Activated T-cell treated with anti-CD3 and anti-CD28 coated beads, Interleukin-2, amount 50 U/mL, for 24 hours (primary cell): ENCODE measurements around the gene TMPRSS4.

Experiments used
- DNase-seq: peaks from one replicate; pipeline ENCODE4 v3.0.0-alpha.2; 2020
- H3K27ac Mint-ChIP-seq: 2 replicates; pipeline ENCODE4 v1.8.0; 2020; ENCODE audit warnings: mild to moderate bottlenecking, mixed read lengths
- H3K27me3 Mint-ChIP-seq: 2 replicates; pipeline ENCODE4 v1.8.0; 2020; ENCODE audit warnings: mixed read lengths
- H3K36me3 Mint-ChIP-seq: 2 replicates; pipeline ENCODE4 v1.8.0; 2020; ENCODE audit warnings: low read depth, mixed read lengths
- H3K4me1 Mint-ChIP-seq: 2 replicates; pipeline ENCODE4 v1.8.0; 2020; ENCODE audit warnings: low read depth, mixed read lengths
- H3K4me3 Mint-ChIP-seq: 2 replicates; pipeline ENCODE4 v1.8.0; 2020; ENCODE audit warnings: mild to moderate bottlenecking, moderate library complexity, mixed read lengths
- H3K9me3 Mint-ChIP-seq: 2 replicates; pipeline ENCODE4 v1.8.0; 2020; ENCODE audit warnings: mixed read lengths

The TMPRSS4 gene

DNA sequence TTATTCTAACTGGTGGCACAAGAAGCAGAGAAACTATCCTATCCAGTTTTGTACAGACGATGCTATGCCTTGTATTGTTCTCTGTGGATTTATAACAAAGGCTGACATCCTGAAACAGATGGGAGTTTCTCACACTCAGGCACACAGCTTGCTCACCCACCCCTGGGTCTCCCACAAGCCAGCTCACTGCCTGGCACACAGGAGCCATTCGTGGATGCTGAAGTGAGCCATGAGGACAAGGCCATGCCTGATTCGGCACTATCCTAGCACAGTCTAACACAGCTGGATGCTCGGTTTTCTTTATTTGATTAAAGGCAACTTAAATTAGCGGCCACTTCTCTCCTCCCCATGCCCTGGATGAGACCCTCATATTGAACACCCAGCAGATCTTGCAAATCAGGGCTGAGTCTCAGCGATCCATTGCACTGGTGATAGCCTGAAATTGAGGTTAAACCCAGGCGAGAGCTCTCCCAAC is 25.7 kb upstream of the TMPRSS4 start:
- Mint-ChIP-seq H3K9me3 (no peaks in the 10 kb centered on the region), H3K4me1 (peaks cover 66% of the 10 kb centered on the region), H3K36me3 (no peaks in the 10 kb centered on the region), H3K4me3 (peak overlapping the region; percentile 15), H3K27ac (peak overlapping the region; percentile 45), H3K27me3 (no peaks in the 10 kb centered on the region)
- DNase-seq: peak; percentile 63

DNA sequence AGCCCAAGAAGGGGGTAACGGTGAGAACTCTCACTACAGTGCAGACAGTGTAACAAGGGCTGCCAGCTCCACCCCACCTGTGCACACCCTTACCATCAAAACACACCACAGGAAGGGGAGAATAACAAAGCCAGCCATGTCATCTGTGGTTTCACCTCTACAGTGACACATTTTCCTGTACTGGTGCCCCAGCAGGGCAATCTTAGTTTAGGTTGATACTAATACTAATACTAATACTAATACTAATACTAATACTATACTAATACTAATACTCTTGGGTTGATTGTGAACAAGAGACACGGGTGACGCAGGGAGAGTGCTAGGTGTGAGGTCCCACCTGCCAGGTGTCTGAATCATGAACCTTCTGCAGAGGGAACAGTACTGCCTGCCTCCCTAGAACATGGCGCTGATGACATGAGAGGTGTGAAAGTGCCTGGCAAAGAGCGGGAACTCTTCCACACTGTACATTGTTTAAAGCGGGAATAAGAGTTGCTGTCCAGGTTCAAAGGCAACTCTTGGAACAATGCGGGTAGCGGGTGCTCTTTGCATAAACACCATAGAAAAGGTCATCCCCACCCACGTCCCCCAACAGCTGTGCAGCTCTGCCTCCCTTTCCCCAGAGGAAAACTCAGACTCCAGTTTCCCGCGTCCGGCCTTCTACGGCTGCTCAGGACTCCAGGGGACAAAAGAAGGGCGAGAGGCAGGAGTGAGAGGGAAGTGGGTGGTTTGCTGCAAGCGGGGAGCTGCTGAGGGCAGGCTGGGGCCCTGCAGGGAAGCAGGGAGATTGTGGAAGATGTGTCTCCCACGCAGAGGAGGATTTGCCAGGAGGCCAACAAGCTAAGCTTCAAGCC is 25.0 kb upstream of the TMPRSS4 start:
- H3K27me3 Mint-ChIP-seq: no peaks in the 10 kb centered on the region
- H3K4me1 Mint-ChIP-seq: peaks cover 59% of the 10 kb centered on the region
- peak overlapping the region; percentile 83 for H3K27ac Mint-ChIP-seq
- peak; percentile 52 for DNase-seq
- H3K9me3 Mint-ChIP-seq: no peaks in the 10 kb centered on the region
- peak overlapping the region; percentile 15 for H3K4me3 Mint-ChIP-seq
- H3K36me3 Mint-ChIP-seq: no peaks in the 10 kb centered on the region

- Mint-ChIP-seq H3K4me1 (peaks cover 51% of the 10 kb centered on the region), H3K27ac (peak overlapping the region; percentile 83), H3K27me3 (no peaks in the 10 kb centered on the region), H3K4me3 (no peak overlapping the region), H3K36me3 (no peaks in the 10 kb centered on the region), H3K9me3 (no peaks in the 10 kb centered on the region)
- no peak for DNase-seq
These were observed 24.2 kb upstream of the TMPRSS4 start for GRCh38 chr11:118052581-118053206.

DNA sequence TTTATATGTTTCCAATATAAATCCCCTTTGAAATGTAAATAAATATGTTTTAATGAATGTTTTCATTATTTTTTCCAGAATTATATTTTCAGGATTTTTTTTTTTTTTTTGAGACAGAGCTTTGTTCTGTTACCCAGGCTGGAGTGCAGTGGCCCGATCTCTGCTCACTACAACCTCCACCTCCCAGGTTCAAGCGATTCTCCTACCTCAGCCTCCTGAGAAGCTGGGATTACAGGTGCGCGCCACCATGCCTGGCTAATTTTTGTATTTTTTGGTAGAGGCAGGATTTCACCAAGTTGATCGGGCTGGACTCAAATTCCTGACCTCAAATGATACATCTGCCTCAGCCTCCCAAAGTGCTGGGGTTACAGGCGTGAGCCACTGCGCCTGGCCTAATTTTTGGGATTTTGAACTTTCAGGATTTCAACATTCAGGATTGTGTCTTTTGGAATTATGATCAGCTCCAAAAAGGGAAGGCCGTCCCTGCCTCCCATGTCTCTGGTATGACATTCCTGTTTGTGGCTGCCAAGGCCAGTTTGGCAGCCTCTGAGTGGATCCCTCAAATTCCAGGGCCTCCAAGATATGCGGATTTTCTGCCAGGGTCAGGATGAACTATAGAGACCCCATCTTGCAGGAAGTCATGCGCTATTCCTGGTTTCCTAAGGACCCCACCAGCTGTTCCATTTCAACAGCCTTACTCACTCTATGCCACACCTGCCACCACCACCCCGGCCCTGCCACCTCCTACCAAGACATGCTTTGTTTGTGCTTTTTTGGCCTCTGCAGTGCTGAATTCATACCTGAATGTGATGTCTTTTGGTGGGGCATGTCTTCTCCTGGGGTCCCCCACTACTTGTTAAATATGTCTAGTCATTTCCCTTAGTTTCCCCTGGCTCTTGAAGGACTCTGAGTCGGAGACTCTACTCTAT is 21.9 kb upstream of the TMPRSS4 start:
- H3K27ac Mint-ChIP-seq: no peak overlapping the region
- DNase-seq: peak; percentile 15
- H3K36me3 Mint-ChIP-seq: no peaks in the 10 kb centered on the region
- H3K4me1 Mint-ChIP-seq: peaks cover 32% of the 10 kb centered on the region
- H3K27me3 Mint-ChIP-seq: no peaks in the 10 kb centered on the region
- no peak overlapping the region for H3K4me3 Mint-ChIP-seq
- H3K9me3 Mint-ChIP-seq: no peaks in the 10 kb centered on the region

DNA sequence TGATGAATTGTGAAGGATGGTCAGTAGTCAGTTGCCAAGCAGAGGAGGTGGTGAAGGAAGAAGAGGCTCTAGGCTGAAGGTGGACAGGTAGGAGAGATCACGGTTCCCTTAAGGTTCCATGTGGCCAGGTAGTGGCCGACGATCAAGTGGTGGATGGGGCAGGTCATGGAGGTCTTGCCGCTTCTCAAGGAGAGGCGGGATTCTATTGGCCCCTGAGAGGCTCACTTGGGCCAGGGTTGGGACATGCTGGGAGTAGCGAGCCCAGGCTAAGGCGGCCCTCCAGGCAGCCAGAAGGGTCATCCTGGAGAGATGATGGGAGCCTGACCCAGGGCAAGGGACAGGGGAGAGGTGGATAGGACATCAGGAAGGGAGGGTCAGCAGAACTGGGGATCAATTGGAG is 20.9 kb upstream of the TMPRSS4 start:
- Mint-ChIP-seq H3K9me3 (no peaks in the 10 kb centered on the region), H3K36me3 (no peaks in the 10 kb centered on the region), H3K4me3 (no peak overlapping the region), H3K27ac (no peak overlapping the region), H3K4me1 (peaks cover 23% of the 10 kb centered on the region), H3K27me3 (no peaks in the 10 kb centered on the region)
- DNase-seq: peak; percentile 13

GRCh38 chr11:118056806-118057205 is 20.1 kb upstream of the TMPRSS4 start:
- H3K9me3 Mint-ChIP-seq: no peaks in the 10 kb centered on the region
- no peak overlapping the region for H3K4me3 Mint-ChIP-seq
- H3K4me1 Mint-ChIP-seq: peaks cover 15% of the 10 kb centered on the region
- DNase-seq: peak; percentile 3
- H3K27me3 Mint-ChIP-seq: no peaks in the 10 kb centered on the region
- no peaks in the 10 kb centered on the region for H3K36me3 Mint-ChIP-seq
- no peak overlapping the region for H3K27ac Mint-ChIP-seq

GRCh38 chr11:118057251-118058145 is 19.4 kb upstream of the TMPRSS4 start:
- Mint-ChIP-seq H3K27ac (no peak overlapping the region), H3K4me3 (no peak overlapping the region), H3K9me3 (no peaks in the 10 kb centered on the region), H3K4me1 (peaks cover 8% of the 10 kb centered on the region), H3K27me3 (no peaks in the 10 kb centered on the region), H3K36me3 (no peaks in the 10 kb centered on the region)
- no peak for DNase-seq

DNA sequence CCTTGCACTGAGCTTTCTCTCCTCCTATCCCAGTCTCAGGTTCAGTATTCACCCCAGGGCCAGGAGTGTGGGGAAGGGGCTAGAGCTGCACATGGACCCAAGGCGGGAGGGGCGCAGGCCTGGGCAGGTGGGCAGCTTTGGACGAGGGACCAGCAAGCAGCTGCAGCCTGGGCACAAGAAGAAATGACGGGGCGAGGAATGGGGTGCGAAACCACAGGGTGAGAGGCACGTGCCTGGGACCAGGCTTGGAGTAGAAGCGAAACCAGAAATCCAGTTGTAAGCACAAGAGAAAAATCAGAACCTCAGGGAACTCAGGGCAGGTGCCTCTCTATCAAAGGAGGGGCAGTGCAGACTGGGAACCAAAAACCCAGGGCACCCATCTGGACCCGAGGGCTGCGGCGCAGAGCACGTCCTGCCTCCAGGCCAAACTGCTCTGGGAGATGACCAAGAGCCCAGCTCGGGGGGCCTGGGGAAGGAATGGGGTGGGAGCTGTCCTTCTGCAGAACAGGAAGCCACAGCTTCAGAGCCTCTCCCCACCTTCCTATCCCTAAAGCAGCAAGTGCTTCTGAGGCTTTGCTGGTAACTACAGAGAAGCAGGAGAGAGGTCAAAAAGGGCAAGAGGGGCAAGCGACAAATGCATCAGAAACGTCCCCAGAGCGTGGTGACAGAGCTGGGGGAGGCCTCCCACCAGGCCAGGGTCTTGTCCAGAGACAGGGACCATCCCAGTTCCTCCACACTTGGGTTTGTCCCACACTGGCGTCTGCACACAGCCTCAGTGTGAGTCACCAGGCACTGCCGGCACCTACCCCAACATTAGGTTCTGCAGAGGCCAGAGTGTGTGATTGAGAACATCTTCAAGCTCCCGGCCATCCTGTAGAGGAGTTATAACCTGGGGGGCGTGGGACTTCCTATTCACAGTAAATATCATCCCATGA is 18.3 kb upstream of the TMPRSS4 start:
- Mint-ChIP-seq H3K9me3 (no peaks in the 10 kb centered on the region), H3K36me3 (no peaks in the 10 kb centered on the region), H3K27me3 (no peaks in the 10 kb centered on the region), H3K27ac (no peak overlapping the region), H3K4me1 (no peaks in the 10 kb centered on the region), H3K4me3 (no peak overlapping the region)
- DNase-seq: no peak

DNA sequence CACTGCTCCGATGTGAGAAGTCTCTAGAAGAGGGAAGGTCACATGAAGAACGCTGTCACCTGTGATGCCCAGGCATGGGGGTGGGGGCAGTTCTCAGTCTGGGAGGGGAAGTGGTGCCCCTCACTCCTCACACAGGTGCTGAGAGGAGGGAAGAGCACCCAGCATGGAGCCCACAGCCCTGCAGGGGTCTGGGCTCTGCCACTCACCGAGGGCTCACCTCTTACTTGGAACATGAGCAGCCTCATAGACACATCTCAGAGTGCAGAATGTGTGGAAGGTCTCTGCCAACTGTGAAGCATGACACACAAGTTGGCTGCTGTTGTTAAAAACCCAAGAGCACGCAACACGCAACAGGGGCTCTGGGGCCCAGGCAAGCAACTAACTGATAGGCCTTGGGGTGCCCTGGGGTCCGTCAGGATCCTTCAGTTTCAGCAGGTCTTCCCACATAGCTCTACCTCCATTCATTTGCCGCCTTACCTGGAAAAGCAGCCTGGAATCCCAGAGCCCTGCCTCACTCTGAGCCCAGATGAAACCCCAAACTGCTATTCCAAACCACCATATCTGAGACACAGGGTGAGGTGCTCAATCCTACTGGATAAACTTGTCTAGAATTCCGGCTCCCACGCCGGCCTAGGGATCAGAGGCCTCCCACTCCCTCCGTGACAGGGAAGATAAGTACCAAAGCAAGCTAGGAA is 17.5 kb upstream of the TMPRSS4 start:
- Mint-ChIP-seq H3K36me3 (no peaks in the 10 kb centered on the region), H3K9me3 (no peaks in the 10 kb centered on the region), H3K4me3 (no peak overlapping the region), H3K27me3 (no peaks in the 10 kb centered on the region), H3K27ac (no peak overlapping the region), H3K4me1 (no peaks in the 10 kb centered on the region)
- DNase-seq: no peak

GRCh38 chr11:118060081-118060661 is 16.7 kb upstream of the TMPRSS4 start:
- Mint-ChIP-seq H3K36me3 (no peaks in the 10 kb centered on the region), H3K27me3 (no peaks in the 10 kb centered on the region), H3K4me3 (no peak overlapping the region), H3K27ac (no peak overlapping the region), H3K9me3 (no peaks in the 10 kb centered on the region), H3K4me1 (no peaks in the 10 kb centered on the region)
- DNase-seq: no peak

- Mint-ChIP-seq H3K27me3 (no peaks in the 10 kb centered on the region), H3K36me3 (no peaks in the 10 kb centered on the region), H3K27ac (no peak overlapping the region), H3K4me1 (no peaks in the 10 kb centered on the region), H3K9me3 (no peaks in the 10 kb centered on the region), H3K4me3 (no peak overlapping the region)
- no peak for DNase-seq
These were observed 16.0 kb upstream of the TMPRSS4 start for GRCh38 chr11:118060869-118061268.

GRCh38 chr11:118061586-118062125 is 15.2 kb upstream of the TMPRSS4 start:
- Mint-ChIP-seq H3K9me3 (no peaks in the 10 kb centered on the region), H3K27ac (no peak overlapping the region), H3K4me3 (no peak overlapping the region), H3K27me3 (no peaks in the 10 kb centered on the region), H3K36me3 (no peaks in the 10 kb centered on the region), H3K4me1 (no peaks in the 10 kb centered on the region)
- DNase-seq: no peak
